Erythroblast (primary cell): Measurements from ENCODE around the gene RNU1-4.
"Not testable (repeated sequence)": the region's sequence is repeated elsewhere in the genome, so short reads cannot be mapped to it uniquely, and the experiment has no call there.

Experiments
- DNase-seq, 2 experiments: peaks; one replicate each; lab custom pipeline; 2025; lab: John Stamatoyannopoulos, UW

Gene RNU1-4

DNA sequence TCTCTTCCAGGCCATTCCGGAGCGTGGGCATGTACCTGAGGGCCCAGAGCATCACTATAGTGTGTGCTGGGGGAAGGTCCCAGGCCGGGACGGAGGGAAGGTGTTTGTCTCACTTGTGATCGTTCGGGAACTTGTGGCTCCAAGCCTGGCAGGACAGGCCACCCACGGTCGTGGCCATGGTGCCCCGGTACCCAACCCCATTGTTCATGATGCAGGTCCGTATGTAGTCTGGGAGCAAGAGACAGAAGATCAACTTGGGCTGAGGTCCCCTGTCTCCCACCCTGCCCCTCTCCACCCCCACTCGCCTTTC lies 20.1 kb downstream of the RNU1-4 start:
- not testable (repeated sequence) for DNase-seq

DNA sequence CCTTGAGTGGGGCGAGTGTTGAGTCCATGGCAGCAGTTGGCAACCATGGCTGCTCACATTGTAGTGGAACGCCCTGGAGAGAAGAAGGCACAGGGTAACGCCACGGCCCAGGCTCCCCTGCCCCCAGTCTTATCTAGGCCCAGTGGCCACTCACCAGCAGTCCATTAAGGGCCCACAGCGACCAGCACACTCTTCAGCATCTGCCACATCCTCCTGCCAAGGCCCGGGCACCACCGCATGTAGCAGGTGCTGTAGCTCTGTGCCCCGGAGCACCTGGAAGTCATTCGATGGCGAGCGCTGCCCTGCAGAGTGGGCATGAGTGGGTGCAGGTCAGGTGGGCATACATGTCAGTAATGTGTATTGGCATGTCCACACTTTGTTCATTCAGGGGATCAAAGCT lies 20.5 kb downstream of the RNU1-4 start:
- DNase-seq, result not testable (repeated sequence)

DNA sequence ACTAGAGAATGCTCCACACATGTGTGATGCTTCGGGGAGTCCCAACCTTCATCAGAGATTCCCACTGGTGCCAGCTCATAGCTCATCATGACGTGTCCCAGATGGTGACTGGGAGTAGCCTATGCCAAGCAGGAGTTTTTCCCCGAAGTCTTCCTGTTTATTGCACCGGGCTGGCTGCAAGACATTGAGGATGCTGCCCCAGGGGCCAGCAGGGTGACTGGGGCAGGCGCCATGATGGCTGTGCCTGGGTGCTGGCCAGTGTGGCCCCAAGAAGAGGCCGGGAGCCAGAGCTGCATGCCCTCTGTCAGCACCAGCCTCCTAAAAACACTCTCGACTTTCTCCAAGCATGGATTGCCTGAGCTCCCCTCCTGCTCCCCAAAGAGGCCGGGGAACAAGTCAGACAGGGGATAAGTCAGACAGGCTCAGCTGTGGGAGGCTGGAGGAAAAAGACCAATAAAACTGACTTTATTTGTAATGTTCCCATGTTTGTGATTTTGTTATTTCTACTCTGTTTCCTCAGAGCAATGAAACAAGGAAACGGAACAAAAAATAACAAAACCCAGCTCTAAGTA lies 24.0 kb downstream of the RNU1-4 start:
- DNase-seq, result not testable (repeated sequence)

DNA sequence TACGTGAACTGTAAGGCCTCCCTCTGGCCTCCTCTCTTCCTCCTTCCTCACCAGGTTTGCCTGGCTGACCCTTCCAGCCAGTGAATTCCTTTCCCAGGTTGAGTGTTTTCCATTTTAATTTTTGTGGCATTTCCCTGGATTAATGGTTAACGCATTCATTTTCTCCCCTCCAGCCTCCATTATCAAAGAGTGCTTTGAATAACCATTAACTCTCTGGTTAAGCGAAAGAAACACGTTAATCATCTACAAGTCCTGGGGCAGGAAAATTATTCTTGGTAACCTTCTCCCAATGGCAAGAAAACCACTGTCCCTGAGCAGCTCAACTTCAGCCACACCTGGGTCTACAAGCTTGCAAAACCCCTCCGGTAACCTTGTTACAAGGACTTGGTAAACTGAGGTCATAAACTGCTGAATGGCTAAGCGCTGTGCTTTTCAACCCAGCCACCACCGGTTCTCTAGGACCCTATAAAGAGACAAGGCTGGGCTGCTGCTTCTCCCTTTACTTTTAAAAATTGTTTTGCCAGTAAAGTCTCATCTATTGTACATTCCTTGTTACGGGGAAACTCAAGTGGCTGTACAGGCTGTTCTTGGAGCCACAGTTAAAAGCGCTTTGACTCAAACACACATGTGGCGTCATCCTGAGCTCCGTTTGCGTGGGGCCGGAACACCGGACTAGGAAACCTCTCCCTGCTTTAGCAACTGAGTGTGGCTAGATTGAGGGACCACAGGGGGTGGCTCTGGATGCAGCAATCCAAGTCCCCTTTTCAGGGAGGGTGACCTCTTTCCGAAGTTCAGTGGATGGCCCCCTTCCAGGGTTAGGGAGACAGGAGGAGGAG lies 24.7 kb downstream of the RNU1-4 start:
- DNase-seq, result not testable (repeated sequence)

DNA sequence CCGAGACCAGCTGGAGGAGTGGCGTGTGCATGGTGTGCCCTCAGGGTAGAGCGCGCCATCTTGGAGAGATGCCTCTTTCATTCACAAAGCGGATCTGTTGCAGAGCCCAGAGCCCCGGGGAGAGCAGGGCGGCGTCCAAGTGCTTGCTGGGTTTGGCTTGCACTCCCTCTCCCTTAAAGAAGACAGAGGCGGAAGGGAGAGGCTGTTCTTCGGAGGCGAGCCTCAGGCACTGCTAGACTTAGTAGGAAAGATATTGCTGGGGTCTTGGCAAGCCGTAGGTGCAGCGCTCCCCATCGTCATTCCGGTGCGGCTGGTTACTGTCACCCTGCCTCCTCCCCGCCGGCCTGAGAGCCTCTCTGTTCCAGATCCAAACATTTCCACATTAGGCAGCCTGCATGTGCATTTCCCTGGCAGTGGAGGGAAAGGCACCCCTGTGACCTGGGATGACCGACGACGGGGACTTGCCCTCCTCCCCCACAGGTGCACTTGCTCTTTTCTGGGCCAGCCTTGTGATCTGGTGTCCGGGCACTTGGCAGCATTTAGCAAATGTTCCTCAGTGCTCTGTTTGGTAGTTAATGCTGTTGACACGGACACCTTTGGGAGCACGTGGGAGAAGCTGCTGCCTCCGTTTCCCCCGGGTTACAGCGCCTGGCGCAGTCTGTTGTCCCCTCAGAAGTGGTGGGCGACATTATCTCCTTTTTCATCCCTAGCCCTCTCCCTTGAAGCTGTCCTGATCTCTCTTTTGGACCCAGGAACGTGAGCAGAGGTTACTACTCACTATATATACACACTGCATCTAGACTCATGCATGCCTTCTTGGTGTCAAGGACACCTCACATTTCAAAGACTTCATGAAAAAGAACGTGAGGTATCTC lies 25.7 kb downstream of the RNU1-4 start:
- not testable (repeated sequence) for DNase-seq

DNA sequence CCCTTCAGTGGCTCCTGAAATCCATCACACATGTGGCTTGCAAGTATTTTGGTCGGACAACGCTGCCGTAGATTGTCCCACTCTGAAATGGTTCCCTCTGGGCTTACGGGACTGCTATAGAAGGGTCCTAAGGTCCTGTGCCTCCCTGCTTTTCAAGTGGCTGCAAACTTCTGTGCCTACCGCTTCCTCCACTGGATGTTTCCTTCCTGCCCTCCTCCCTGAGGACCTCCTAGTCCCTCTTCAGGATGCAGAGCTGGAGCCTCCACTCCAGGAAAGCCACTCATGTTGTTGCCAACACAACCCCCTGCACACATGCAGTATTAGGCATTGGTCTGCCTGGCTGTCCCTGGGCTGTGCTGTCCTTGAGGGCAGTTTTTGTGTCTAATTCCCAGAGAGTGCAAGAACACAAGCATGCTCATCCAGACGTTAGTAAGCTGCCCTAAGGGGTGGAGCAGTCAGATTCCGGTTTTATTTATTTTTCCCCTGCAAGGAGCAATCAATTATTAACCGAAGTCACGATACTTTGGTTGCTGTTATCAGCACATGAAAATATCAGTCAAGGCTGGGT lies 26.5 kb downstream of the RNU1-4 start:
- not testable (repeated sequence) for DNase-seq

DNA sequence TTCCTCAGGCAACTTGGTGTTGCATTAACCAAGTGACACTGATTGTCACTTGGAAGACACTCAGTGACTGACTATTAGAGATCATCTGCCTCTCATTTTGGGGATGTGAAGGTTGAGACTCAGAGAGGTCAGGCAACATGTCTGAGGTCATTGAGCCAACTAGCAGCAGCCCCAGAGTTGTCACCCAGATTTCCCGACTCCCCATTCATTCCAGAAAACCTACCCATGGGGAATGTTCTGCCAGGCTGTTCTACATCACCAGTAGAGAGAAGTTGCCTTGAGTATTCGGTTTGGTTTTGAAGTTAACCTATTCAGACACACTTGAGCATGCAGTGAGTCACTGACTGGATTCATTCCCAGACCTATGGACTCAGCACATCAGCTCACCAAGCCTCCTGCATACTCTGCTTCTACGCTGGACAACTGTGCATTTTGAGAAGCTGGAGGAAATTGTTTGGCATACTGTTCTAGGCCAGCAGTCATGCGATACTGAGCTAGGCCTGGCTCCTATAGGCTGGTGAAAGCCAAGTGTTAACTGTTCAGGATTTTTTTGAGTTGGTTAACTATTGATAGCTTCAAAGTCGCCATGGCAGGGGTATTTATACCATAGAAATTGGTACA lies 29.9 kb downstream of the RNU1-4 start:
- not testable (repeated sequence) for DNase-seq

DNA sequence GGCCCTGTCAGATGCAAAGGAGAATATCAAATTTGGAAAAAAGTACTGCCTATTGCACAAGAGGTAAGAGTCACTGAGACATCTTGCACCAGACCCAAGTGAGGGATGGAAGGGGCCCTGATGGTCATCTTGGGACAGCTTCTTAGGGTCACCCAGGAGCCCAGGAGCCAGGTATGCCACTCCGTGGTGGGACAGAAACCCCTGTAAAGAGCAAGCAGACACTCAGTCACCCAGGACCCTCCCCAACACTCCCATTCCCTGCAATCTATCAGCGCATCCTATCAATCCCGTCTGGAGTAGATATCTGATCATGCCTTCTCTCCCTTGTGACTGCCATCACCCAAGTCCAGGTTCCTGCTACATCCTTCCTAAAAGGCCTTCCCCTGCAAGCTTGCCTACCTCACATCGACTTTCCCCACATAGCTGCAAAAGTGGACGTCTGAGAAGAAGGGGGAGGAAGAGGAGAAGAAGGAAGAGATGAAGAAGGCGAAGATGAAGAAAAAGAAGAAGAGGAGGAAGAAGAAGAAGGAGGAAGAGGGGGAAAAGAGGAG lies 30.7 kb downstream of the RNU1-4 start:
- DNase-seq, result not testable (repeated sequence)

DNA sequence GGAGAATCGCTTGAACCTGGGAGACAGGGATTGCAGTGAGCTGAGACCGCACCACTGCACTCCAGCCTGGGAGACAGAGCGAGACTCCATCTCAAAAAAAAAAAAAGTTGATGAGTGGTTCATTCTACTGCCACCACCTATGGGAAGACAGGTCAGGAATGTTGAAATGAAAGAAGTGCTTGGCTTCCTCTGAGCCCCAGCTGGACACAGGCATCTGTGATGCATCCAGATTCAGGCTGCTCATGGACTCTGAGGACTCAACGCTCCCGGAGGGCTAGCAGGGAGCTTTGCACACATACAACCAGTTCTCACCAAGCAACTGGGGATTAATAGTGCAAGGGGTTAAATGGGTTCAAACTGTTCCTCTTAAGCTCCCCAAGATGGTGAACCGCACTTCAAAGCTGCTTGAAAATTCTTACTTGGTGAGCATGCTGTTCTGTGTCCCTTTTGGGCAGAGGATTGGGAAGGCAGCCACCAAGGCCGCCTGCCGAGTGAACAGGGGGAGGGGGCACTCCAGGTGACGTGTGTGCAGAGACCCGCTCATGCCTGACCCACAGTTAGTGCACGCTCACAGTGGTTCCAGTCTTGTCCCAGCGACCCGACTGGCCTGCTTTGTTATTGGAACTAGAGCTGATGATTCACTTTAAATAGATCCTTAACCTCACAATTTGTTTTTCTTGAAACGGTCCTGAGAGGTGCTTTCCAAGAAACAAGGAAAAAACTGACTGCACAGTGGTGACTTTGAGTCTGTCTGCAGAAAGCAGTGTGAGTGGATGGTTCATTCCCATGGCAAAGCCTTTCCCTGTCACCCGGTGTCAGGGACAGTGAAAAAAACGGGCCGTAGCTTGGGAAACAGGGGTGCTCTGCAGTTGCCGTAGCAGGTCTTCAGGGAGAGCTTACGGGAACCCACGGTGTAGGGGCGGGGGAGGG lies 32.2 kb downstream of the RNU1-4 start:
- DNase-seq, result not testable (repeated sequence)

DNA sequence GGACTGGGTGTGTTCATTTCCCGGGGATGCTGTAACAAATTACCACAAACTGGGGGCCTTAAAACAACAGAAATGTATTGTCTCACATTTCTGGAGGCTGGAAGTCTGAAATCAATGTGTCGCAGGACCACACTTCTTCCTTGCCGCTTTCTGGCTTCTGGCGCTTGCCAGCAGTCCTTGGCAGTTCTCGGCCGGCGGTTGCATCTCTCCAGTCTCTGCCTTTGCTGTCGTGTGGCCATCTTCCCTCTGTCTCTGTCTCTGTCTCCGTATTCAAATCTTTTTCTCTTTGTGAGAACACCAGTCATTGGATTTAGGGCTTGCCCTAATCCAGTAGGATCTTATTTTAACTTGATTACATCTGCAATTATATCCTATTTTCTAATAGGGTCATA lies 32.9 kb downstream of the RNU1-4 start:
- DNase-seq, result not testable (repeated sequence)

DNA sequence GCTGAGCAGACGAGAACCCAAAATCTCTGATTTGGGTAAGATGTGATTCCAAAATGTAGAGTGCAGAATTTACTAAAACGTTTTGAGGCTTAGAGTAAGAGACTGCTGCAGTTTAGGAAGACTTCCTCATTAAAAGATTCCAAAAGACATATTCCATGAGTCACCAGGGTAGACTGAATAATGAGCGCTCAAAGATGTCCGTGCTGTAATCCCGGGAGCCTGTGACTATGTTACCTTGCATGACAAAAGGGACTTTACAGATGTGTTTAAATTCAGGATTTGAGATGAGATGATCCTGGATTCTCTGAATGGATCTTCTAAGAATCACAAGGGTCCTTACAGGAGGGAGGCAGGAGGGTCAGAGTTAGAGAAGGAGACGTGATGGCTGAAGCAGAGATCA lies 33.4 kb downstream of the RNU1-4 start:
- DNase-seq, result not testable (repeated sequence)

DNA sequence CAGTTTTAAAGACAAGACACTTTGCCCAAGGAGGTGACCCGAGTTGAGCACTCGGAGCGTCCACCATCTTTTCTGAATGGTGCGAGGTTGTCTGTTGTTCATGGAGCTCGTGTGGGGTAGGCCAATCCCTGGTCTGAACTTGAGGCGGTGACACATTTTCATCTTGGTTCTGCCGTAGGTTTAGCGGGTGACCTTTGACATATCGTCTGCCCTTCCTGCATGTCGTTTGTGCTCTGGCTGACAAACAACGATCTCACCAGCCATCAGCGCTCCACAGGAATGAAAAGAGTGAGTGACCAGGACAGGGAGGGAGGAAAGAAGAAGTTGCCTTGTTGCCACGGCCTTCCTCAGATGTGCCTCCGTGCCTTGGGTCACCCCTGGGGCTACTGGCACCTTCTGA lies 34.5 kb downstream of the RNU1-4 start:
- DNase-seq, result not testable (repeated sequence)

DNA sequence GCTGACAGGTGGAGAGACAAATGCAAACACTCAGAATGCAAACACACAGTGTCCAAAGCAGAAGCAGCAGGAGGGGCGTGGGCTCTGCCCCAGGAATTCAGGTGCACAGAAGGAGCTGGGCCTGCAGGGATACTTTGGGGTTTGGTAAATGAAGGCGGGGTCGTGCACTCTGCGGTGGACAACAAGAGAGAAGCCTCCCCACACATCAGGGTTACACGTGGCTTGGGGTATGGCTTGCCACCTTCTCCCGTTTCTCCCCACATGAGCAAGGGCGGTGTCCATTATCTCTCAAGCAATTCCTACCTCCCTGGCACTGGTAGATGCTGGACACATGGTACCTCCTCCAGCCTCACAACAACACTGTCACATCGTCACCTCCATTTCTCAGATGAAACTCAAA lies 35.0 kb downstream of the RNU1-4 start:
- DNase-seq, result not testable (repeated sequence)

DNA sequence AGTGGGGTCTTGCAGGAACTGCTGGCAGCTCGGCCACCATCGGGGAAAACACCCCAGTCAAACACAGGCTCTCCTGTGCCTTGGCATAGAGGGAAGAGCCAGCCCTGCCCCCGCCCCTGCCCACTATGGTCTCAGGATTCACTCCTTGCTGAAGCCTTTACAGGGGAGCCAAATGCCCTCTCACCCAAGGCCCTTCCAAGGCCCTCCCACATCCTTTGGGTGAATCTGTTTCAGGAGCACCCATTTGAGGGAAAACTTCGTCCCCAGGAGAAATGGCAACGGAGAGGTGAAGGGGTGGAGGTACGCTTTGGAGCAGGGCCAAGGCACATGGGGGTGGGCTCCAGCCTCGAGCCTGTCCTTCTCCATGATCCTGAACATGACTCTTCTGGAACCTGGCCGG lies 35.9 kb downstream of the RNU1-4 start:
- not testable (repeated sequence) for DNase-seq

DNA sequence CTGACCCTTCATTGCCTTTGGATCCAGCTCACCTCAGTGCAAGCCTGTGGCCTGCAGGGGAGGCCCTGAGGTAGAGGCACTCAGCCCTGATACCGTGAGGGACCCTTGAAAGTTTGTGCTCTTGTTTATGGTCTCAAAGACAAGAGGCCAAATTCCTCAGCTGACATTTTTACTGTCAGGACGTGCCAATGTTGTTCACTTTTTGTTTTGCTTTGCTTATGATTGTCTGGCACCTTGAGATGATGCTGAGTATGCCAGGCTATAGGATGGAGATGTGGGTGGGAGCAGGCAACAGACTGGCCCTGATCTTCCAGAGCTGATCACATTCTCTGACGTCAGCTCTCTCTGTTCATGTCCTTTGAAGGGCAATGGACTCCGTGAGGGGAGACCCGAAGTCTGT lies 36.5 kb downstream of the RNU1-4 start:
- DNase-seq, result not testable (repeated sequence)

DNA sequence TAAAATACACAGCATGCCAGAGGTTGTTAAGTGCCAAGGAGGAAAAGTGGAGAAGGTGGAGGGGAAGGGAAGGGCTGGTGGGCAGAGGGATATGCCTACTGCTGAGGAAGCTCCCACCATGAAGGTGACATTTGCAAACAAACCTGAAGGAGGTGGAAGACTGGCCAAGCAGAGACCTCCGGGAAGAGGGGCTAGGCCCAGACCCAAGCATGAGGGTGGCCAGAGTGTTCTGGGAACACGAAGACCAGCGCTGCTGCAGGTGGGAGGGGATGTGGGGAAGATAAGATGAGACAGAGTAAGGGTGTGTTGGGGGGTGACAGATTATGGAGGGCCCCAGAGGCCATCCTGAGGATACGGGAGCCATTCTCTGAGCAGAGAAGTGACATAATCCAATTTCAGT lies 37.5 kb downstream of the RNU1-4 start:
- not testable (repeated sequence) for DNase-seq

DNA sequence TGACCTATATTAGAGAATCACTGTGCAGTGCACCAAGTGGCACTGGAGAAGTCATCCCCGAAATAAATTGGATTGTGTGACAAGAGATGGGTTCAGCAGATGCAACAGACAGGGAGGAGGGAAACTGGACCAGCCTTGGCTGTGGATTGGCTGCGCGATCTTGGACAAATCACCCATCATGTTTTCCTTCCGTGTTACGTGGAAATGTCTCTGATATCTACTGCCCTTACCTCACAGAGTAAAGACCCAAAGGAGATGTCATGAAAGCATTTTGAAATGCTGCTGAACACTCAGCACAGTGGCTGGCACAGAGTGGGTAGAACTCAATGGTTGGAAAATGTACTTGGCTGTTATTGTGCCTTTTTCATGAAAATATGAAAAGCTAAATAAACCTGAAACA lies 39.2 kb downstream of the RNU1-4 start:
- not testable (repeated sequence) for DNase-seq

DNA sequence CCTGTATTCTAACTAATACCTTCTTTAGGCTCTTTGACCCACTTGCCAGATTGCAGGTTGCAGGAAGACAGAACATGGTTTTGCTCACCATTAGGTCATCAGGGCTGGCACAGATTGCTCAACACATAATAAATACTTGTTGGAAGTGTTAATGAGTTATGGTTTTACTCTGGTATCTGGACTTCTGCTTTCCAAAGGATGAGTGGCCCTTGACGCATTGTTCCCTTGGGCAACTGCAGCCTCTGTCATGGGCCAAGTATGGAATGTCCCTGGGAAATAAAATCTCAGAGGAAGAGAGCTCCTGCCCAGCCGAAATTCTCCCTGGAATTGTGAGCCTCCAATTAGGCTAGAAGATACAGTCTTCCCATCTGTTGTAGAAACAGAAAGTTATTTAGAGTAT lies 40.7 kb downstream of the RNU1-4 start:
- DNase-seq, result not testable (repeated sequence)

DNA sequence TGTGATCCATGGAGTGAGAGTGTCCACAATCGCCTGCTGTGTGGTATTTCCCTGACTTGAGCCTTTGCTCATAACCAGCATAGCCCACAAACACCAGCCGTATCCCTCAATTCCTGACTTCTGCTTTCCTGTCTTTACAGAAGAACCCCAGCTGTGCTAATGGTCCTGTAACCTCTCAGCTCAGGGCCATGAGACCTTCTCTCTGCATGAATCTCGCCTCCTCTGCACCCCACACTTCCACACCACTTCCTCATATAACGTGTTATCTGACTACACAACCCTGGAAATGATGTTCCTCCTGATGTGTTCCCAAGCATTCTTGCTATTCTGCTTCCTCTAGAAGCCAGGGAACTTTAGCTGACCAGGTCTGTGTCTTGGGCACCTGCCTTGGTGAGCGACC lies 41.3 kb downstream of the RNU1-4 start:
- DNase-seq, result not testable (repeated sequence)

DNA sequence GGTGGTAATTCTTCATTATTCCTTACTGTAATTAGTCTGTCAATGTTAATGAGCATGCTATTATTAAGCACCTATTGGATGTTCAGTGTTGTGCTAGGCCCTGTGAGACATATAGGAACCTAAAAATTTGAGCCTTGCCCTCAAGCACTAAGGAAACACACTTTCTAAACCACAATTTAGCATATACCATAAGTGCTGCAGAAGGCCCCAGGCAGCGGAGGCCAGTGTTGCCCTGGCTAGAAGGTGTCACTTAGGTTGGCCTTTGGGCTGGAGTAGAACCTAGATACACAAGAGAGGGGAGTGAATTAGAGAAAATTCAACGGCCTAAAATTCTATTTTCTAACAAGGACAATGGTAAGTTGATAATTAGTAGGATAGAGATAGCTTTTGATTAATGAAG lies 44.6 kb downstream of the RNU1-4 start:
- DNase-seq, result not testable (repeated sequence)
